Uterus (tissue), 4 donors: ENCODE data around the gene SYT14. TPM values are rescaled to one million over a fixed set of nuclear protein-coding genes. Genes with fewer than 3 reads are reported as not detected.

Experiments used
- DNase-seq, 2 donors: peaks; one replicate each; pipeline ENCODE4 v3.0.0-alpha.2; 2019 to 2020
- H3K27ac ChIP-seq, 2 donors: fragments of 200-600 bp; sonication (generic); 1 replicate in 1 of 2; 2 replicates in 1 of 2; pipeline ENCODE4 v1.5.1; 2016 to 2018
- H3K27me3 ChIP-seq, 2 donors: fragments of 200-600 bp; sonication (generic); one replicate each; pipeline ENCODE4 v1.5.1; 2018 to 2019; ENCODE audit warnings: control low read depth in 1 of 2
- H3K36me3 ChIP-seq, 2 donors: fragments of 200-600 bp; sonication (generic); one replicate each; pipeline ENCODE4 v1.5.1; 2019; ENCODE audit warnings: control low read depth in 1 of 2
- H3K4me1 ChIP-seq, 2 donors: fragments of 200-600 bp; sonication (generic); one replicate each; pipeline ENCODE4 v1.5.1; 2018 to 2019; ENCODE audit warnings: control low read depth in 1 of 2
- H3K4me3 ChIP-seq, 2 donors: fragments of 200-600 bp; sonication (generic); 1 replicate in 1 of 2; 2 replicates in 1 of 2; pipeline ENCODE4 v1.5.1; 2018 to 2019; ENCODE audit warnings: mild to moderate bottlenecking in 1 of 2
- H3K9me3 ChIP-seq, 2 donors: fragments of 200-600 bp; sonication (generic); one replicate each; pipeline ENCODE4 v1.5.1; 2019; ENCODE audit warnings: control low read depth in 1 of 2
- POLR2A ChIP-seq, 2 donors: fragments of 450-650 bp; IDR thresholded peaks; one replicate each; pipeline ENCODE4 v1.6.1; 2016; ENCODE audit warnings: antibody characterized with exemption in 2 of 2, mild to moderate bottlenecking in 1 of 2, moderate library complexity in 1 of 2
- intact Hi-C: fragments of 100-400 bp; cut with DNase I; formaldehyde crosslinking; loops from one replicate; pipeline ENCODE4 v1.15.1; 2023; ENCODE audit warnings: low total_unique reads
- total RNA-seq, 4 donors: library from RNA; depleted of rRNA in 3 of 4; stranded (reverse); fragments of >200 nt in 3 of 4; gene quantifications; one replicate each; pipeline versions ENCODE4 v1.1.0 to v1.2.4, GENCODE V29; 2014 to 2023
- TF ChIP-seq, protein P1 (sequence below), 4 experiments: fragments of 200-600 bp in 2 of 4; fragments of 450-650 bp in 2 of 4; sonication (generic) in 2 of 4; IDR thresholded peaks; one replicate each; pipeline ENCODE4 v1.5.1; 2016 to 2019; ENCODE audit warnings: antibody characterized with exemption in 4 of 4, mild to moderate bottlenecking in 2 of 4, moderate library complexity in 1 of 4
- donor health status: DM: yes; HTN: yes; CAD: no.

The SYT14 gene
- total RNA-seq, 4 donors from 2014 or later: under 0.01 to 1.0 TPM; not detected in 2

- TF ChIP-seq, protein P1, sequence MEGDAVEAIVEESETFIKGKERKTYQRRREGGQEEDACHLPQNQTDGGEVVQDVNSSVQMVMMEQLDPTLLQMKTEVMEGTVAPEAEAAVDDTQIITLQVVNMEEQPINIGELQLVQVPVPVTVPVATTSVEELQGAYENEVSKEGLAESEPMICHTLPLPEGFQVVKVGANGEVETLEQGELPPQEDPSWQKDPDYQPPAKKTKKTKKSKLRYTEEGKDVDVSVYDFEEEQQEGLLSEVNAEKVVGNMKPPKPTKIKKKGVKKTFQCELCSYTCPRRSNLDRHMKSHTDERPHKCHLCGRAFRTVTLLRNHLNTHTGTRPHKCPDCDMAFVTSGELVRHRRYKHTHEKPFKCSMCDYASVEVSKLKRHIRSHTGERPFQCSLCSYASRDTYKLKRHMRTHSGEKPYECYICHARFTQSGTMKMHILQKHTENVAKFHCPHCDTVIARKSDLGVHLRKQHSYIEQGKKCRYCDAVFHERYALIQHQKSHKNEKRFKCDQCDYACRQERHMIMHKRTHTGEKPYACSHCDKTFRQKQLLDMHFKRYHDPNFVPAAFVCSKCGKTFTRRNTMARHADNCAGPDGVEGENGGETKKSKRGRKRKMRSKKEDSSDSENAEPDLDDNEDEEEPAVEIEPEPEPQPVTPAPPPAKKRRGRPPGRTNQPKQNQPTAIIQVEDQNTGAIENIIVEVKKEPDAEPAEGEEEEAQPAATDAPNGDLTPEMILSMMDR (IDR thresholded peaks at IDR 0.05): no peak
- TF ChIP-seq POLR2A (IDR thresholded peaks at IDR 0.05): no peak
Measured at GRCh38 chr1:210125143-210125542, 187.1 kb downstream of the SYT14 start.

GRCh38 chr1:210129092-210129491 is 191.1 kb downstream of the SYT14 start:
- Histone ChIP-seq H3K4me3 (no peak overlapping the region), H3K9me3 (no peaks in the 10 kb centered on the region), H3K27ac (no peak overlapping the region), H3K36me3 (no peaks in the 10 kb centered on the region), H3K27me3 (no peaks in the 10 kb centered on the region), H3K4me1 (no peaks in the 10 kb centered on the region)
- intact Hi-C loops: no loop called here
- DNase-seq: no peak
- TF ChIP-seq, protein P1 (IDR thresholded peaks at IDR 0.05): no peak
- no peak for TF ChIP-seq POLR2A (IDR thresholded peaks at IDR 0.05)

More at GRCh38 chr1:210125143-210125542, 187.1 kb downstream of the SYT14 start:
- DNase-seq: no peak
- no peaks in the 10 kb centered on the region for H3K9me3 ChIP-seq
- no peaks in the 10 kb centered on the region for H3K4me1 ChIP-seq
- H3K27me3 ChIP-seq: no peaks in the 10 kb centered on the region
- H3K4me3 ChIP-seq: no peak overlapping the region
- H3K36me3 ChIP-seq: no peaks in the 10 kb centered on the region
- H3K27ac ChIP-seq: no peak overlapping the region
- intact Hi-C loops: no loop called here

DNA sequence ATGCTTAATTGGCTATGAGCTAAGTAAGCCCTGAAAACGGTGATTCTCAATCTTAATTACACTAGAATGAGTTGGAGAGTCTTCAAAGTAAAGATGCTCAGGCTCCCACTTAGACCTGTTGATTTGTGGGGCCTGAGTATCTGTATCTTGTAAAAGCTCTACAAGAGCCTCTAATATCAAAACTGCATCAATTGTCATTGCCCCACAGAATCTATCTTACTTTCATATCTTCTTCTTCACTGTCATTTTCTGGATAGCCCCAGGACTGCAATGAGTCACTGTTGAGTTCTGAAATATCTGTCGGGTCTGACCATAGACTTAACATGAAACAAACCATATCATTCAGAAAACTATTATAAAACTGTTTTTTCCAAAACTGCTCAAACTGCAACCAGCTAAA is 191.7 kb downstream of the SYT14 start:
- no peak overlapping the region for H3K27ac ChIP-seq
- no peaks in the 10 kb centered on the region for H3K36me3 ChIP-seq
- no peaks in the 10 kb centered on the region for H3K27me3 ChIP-seq
- H3K4me1 ChIP-seq: no peaks in the 10 kb centered on the region
- no peak for DNase-seq
- TF ChIP-seq, protein P1 (IDR thresholded peaks at IDR 0.05): no peak
- TF ChIP-seq POLR2A (IDR thresholded peaks at IDR 0.05): no peak
- intact Hi-C loops: no loop called here
- no peaks in the 10 kb centered on the region for H3K9me3 ChIP-seq
- H3K4me3 ChIP-seq: no peak overlapping the region

DNA sequence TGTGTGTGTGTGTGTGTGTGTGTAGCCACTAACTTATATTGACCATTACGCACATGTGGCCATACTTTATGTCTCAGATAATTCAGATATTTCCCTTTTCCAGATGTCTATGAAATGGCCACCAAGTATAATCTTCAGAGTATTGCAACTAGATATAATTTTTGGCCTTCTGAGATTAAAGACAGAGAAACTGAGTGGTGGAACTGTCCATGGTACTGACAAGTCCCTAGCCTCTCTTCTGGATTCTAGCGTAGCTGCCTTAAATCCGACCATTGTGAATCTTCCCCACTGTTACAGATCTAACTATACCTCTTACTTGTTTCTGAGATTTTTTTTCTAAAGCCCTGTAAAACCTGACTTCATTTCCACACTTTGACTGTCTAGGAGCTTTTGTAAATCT is 194.6 kb downstream of the SYT14 start:
- TF ChIP-seq, protein P1 (IDR thresholded peaks at IDR 0.05): no peak
- no peak for TF ChIP-seq POLR2A (IDR thresholded peaks at IDR 0.05)
- Histone ChIP-seq H3K4me3 (no peak overlapping the region), H3K9me3 (no peaks in the 10 kb centered on the region), H3K4me1 (no peaks in the 10 kb centered on the region), H3K27me3 (no peaks in the 10 kb centered on the region), H3K27ac (no peak overlapping the region), H3K36me3 (no peaks in the 10 kb centered on the region)
- no peak for DNase-seq
- intact Hi-C loops: no loop called here

- no peaks in the 10 kb centered on the region for H3K4me1 ChIP-seq
- intact Hi-C loops: loop anchor here (10.0 kb wide), 1 partner anchor 171 kb away; no protein-coding TSS in a partner anchor
- no peaks in the 10 kb centered on the region for H3K27me3 ChIP-seq
- DNase-seq: peak; percentile 64 to 81
- no peaks in the 10 kb centered on the region for H3K36me3 ChIP-seq
- no peaks in the 10 kb centered on the region for H3K9me3 ChIP-seq
- no peak overlapping the region for H3K4me3 ChIP-seq
- H3K27ac ChIP-seq: no peak overlapping the region
- TF ChIP-seq, protein P1 (IDR thresholded peaks at IDR 0.05): peak; percentile 54 to 72 (median 64)
- no peak for TF ChIP-seq POLR2A (IDR thresholded peaks at IDR 0.05)
Measured at GRCh38 chr1:210143465-210144062, 205.5 kb downstream of the SYT14 start.
